ENCODE data around the gene CES4A. TPM values are rescaled to one million over a fixed set of nuclear protein-coding genes. Genes with fewer than 3 reads are reported as not detected.
"Not testable (repeated sequence)": the region's sequence is repeated elsewhere in the genome, so short reads cannot be mapped to it uniquely, and the experiment has no call there.

The CES4A gene
- total RNA-seq, 1 donor from 2014 or later: 18.5 TPM

GRCh38 chr16:66952430-66953110 lies 35.8 kb upstream of the CES4A start:
- H3K4me1 Mint-ChIP-seq: peaks cover 16% of the 10 kb centered on the region
- H3K27ac Mint-ChIP-seq: no peak overlapping the region
- H3K36me3 Mint-ChIP-seq: no peaks in the 10 kb centered on the region

DNA sequence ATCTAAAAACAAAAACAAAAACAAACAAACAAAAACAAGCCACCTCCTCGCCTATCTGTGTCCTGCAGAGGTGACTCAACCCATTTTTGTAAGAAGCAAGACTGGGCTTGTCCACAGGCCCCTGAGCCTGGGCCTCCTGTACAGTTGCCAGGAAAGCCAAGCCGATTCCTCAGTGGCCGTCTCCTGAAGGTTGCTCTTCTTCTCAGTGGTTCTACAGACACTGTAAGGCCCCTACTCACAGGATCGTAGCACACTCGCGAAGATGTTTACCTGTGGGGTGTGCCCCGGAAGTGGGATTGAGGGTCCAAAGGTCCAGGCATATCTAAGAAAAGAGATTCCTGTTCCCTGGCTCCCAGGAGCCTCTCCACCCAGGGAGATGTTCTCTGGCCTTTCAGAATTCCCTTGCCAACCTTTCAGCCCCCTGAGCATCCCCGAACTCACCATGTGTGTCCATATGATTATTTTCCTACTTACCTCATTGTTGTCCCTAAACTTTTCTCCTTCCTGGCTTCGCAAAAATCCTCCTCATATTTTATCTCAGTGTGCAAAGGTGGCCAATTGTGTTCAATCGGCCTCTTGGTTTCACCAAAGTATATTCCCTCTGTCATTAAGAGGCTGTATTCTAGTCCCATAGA lies 34.8 kb upstream of the CES4A start:
- no peak for DNase-seq (ENCODE audit: low spot score in 2 of 2, unreplicated experiment in 2 of 2)
- H3K4me1 Mint-ChIP-seq: peaks cover 16% of the 10 kb centered on the region
- no peak overlapping the region for H3K27ac Mint-ChIP-seq
- no peak overlapping the region for H3K4me3 Mint-ChIP-seq
- TF ChIP-seq CTCF (IDR thresholded peaks at IDR 0.05; ENCODE audit: unreplicated experiment): no peak
- peaks cover 8% of the 10 kb centered on the region for H3K9me3 Mint-ChIP-seq
- H3K36me3 Mint-ChIP-seq: no peaks in the 10 kb centered on the region
- H3K27me3 Mint-ChIP-seq (ENCODE audit: low read depth): peaks cover 17% of the 10 kb centered on the region

More at GRCh38 chr16:66952430-66953110, 35.8 kb upstream of the CES4A start:
- Mint-ChIP-seq H3K4me3 (no peak overlapping the region), H3K9me3 (peaks cover 8% of the 10 kb centered on the region), H3K27me3 (ENCODE audit: low read depth) (peaks cover 8% of the 10 kb centered on the region)
- no peak for TF ChIP-seq CTCF (IDR thresholded peaks at IDR 0.05; ENCODE audit: unreplicated experiment)
- DNase-seq (ENCODE audit: low spot score in 2 of 2, unreplicated experiment in 2 of 2): no peak

DNA sequence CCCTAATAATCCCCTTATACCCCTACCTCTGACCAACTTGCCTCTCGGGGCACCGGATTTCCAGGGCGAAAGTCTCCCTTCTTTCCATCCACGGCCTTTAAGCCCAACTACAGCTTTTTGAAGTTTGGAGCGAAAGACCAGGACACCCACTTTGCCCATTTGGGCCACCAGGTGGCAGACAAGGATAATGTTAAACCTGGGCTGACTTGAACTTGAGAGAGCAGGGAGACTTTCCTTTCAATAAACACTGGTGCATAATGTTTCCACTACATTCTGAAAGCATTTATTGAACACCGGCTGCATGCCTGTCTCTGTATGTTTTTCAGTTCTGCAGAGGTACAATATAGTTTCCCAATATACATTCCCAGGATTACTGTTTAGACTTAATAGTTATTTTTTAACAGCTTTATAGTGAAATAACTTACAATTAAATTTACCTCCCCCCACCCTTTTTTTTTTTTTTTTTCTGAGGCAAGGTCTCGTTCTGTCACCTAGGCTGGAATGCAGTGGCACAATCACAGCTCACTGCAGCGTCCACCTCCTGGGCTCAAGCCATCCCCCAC lies 34.2 kb upstream of the CES4A start:
- no peak overlapping the region for H3K4me3 Mint-ChIP-seq
- DNase-seq (ENCODE audit: low spot score in 2 of 2, unreplicated experiment in 2 of 2): peak in 1 of 2 experiments; percentile 83

DNA sequence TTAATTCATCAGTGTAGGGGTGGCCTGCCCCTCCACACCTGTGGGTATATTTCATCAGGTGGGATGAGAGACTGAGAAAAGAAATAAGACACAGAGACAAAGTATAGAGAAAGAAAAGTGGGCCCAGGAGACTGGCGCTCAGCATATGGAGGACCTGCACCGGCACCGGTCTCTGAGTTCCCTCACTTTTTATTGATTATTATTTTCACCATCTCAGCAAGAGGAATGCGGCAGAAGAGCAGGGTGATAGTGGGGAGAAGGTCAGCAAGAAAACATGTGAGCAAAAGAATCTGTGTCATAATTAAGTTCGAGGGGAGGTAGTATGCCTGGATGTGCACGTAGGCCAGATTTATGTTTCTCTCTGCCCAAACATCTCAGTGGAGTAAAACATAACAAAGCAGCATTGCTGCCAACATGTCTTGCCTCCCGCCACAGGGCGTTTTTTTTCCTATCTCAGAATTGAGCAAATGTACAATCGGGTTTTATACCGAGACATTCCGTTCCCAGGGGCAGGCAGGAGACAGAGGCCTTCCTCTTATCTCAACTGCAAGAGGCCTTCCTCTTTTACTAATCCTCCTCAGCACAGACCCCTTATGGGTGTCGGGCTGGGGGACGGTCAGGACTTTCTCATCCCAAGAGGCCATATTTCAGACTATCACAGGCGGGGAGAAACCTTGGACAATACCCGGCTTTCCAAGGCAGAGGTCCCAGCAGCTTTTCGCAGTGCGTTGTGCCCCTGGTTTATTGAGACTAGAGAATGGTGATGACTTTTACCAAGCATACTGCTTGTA lies 32.8 kb upstream of the CES4A start:
- DNase-seq (ENCODE audit: low spot score in 2 of 2, unreplicated experiment in 2 of 2); H3K4me3 Mint-ChIP-seq; H3K36me3 Mint-ChIP-seq; H3K9me3 Mint-ChIP-seq: not testable (repeated sequence)
- peaks cover 16% of the 10 kb centered on the region for H3K4me1 Mint-ChIP-seq
- H3K27me3 Mint-ChIP-seq (ENCODE audit: low read depth): peaks cover 17% of the 10 kb centered on the region
- peak overlapping the region; percentile 71 for H3K27ac Mint-ChIP-seq

More for the DNA sequence above, 34.2 kb upstream of the CES4A start:
- peaks cover 8% of the 10 kb centered on the region for H3K9me3 Mint-ChIP-seq
- peak; percentile 85 for TF ChIP-seq CTCF (IDR thresholded peaks at IDR 0.05; ENCODE audit: unreplicated experiment)
- H3K4me1 Mint-ChIP-seq: peaks cover 16% of the 10 kb centered on the region
- H3K27ac Mint-ChIP-seq: no peak overlapping the region
- H3K27me3 Mint-ChIP-seq (ENCODE audit: low read depth): peaks cover 22% of the 10 kb centered on the region
- H3K36me3 Mint-ChIP-seq: no peaks in the 10 kb centered on the region

DNA sequence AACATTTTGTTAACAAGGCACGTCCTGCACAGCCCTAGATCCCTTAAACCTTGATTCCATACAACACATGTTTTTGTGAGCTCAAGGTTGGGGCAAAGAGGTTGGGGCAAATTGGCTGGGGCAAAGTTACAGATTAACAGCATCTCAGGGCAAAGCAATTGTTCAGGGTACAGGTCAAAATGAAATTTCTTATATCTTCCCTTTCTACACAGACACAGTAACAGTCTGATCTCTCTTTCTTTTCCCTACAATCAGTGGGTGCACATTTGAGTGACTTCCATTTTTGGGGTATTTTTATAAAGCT lies 32.3 kb upstream of the CES4A start:
- H3K9me3 Mint-ChIP-seq; H3K4me3 Mint-ChIP-seq; DNase-seq (ENCODE audit: low spot score in 2 of 2, unreplicated experiment in 2 of 2); H3K36me3 Mint-ChIP-seq: not testable (repeated sequence)
- Mint-ChIP-seq H3K4me1 (peaks cover 17% of the 10 kb centered on the region), H3K27ac (peak overlapping the region; percentile 71), H3K27me3 (ENCODE audit: low read depth) (peaks cover 17% of the 10 kb centered on the region)

DNA sequence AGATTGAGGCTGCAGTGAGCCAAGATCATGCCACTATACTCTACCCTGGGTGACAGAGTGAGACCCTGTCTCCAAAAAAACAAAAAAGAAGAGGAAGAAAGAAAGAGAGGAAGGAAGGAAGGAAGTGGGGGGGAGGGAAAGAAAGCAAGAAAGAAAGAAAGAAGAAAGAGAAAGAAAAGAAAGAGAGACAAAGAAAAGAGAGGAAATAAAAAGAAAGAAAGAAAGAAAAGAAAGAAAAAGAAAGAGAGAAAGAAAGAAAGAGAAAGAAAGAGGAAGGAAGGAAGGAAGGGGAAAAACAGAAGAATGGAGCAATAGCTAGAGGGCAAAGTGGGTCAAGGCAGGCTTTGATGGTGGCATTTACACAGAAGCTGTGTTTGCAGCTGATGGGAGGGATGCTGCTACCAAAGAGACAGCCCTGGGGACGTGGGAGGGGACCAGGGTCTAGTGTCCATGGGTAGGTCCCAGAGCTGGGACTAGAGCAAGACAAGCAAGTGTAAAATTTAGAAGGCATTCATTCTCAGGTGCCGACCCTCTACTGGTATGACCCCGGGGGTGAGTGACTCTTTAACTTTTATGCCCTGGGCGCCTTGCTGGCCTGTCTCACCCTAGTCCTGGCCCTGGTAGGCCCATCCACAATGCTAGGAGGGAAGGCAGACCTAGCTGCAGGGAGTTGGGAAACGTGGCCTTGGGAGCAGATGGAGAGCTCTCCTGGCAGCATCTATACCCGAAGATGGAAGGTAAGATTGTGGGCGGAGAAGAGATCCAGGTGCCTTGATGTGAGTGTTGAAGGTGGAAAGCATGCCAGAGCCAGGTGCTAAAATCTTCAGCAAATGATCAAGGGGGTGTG lies 29.3 kb upstream of the CES4A start:
- peaks cover 16% of the 10 kb centered on the region for H3K4me1 Mint-ChIP-seq
- no peaks in the 10 kb centered on the region for H3K9me3 Mint-ChIP-seq
- no peak for DNase-seq (ENCODE audit: low spot score in 2 of 2, unreplicated experiment in 2 of 2)
- no peak for TF ChIP-seq CTCF (IDR thresholded peaks at IDR 0.05; ENCODE audit: unreplicated experiment)
- H3K4me3 Mint-ChIP-seq: no peak overlapping the region
- peaks cover 17% of the 10 kb centered on the region for H3K27me3 Mint-ChIP-seq (ENCODE audit: low read depth)
- no peaks in the 10 kb centered on the region for H3K36me3 Mint-ChIP-seq
- H3K27ac Mint-ChIP-seq: no peak overlapping the region
